ENCODE results near the gene PNLIPRP3.

- TF ChIP-seq, protein P1, sequence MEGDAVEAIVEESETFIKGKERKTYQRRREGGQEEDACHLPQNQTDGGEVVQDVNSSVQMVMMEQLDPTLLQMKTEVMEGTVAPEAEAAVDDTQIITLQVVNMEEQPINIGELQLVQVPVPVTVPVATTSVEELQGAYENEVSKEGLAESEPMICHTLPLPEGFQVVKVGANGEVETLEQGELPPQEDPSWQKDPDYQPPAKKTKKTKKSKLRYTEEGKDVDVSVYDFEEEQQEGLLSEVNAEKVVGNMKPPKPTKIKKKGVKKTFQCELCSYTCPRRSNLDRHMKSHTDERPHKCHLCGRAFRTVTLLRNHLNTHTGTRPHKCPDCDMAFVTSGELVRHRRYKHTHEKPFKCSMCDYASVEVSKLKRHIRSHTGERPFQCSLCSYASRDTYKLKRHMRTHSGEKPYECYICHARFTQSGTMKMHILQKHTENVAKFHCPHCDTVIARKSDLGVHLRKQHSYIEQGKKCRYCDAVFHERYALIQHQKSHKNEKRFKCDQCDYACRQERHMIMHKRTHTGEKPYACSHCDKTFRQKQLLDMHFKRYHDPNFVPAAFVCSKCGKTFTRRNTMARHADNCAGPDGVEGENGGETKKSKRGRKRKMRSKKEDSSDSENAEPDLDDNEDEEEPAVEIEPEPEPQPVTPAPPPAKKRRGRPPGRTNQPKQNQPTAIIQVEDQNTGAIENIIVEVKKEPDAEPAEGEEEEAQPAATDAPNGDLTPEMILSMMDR (IDR thresholded peaks at IDR 0.05; ENCODE audit: poor library complexity) = no peak
- no peak for TF ChIP-seq EZH2phosphoT487 (IDR thresholded peaks at IDR 0.05; ENCODE audit: low read depth, severe bottlenecking, unreplicated experiment)
These were observed 98.6 kb downstream of the PNLIPRP3 start for GRCh38 chr10:116526219-116526618.
